DMS 273 (cell line): ENCODE data around the gene RABEP1.
"Not testable (repeated sequence)": the region's sequence is repeated elsewhere in the genome, so short reads cannot be mapped to it uniquely, and the experiment has no call there.

Source experiments
- DNase-seq: peaks from one replicate; lab custom pipeline; 2025; ENCODE audit not compliant: unreplicated experiment; lab: John Stamatoyannopoulos, UW

RABEP1 gene

GRCh38 chr17:5281814-5282641 lies at the start of gene RABEP1:
TSS of gene RABEP1 (plus strand) at chr17:5282284. CDS start at chr17:5282487, 203 bp downstream.
- DNase-seq, result peak; percentile 91

DNA sequence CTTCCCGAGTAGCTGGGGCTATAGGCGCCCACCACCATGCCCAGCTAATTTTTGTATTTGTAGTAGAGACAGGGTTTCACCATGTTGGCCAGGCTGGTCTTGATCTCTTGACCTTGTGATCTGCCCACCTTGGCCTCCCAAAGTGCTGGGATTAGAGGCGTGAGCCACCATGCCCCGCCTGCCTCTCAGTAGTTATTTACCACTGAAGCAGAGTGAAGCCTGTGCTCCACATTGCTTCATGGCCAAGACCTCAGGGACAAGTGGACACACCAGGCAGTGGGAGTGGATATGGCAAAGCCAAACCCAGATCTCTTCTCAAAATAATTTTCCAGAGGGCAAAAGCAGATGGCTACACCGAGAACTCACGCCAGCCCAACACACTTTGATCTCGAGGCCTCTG lies 48.6 kb upstream of the RABEP1 start:
- DNase-seq, result not testable (repeated sequence)

- no peak for DNase-seq
Observed at GRCh38 chr17:5234645-5235576, 47.2 kb upstream of the RABEP1 start, which contains the start of gene SCIMP. TSS of gene SCIMP (minus strand) at chr17:5234860. CDS start at chr17:5234755, 105 bp downstream.

DNA sequence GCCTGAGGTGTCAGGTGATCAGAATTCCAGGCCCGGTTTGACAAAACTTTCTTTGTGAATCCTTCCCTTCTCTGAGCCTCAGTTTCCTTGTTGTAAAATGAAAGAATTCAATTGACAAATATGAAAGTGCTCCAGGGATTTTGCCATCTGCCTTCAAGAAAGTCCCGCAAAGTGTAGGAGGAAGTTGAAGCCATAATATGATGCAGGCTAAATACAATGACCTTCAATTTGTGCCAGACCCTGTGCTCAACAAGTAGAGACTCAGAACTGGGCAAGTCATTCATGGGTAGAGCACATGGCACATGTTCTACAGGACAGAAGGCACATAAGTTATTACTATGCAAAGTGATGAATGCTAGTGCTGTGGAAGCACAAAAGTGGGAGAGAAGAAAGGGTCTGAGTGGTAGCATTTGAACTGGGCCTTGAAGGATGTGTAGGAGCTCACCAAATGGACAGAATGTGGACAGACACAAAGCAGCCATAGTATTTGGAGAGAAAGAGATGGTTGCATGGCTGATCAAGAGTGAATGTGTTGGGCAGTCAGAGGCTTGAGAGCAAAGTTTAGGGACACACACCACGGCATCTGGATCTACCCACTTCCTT lies 45.0 kb upstream of the RABEP1 start:
- DNase-seq, result no peak

DNA sequence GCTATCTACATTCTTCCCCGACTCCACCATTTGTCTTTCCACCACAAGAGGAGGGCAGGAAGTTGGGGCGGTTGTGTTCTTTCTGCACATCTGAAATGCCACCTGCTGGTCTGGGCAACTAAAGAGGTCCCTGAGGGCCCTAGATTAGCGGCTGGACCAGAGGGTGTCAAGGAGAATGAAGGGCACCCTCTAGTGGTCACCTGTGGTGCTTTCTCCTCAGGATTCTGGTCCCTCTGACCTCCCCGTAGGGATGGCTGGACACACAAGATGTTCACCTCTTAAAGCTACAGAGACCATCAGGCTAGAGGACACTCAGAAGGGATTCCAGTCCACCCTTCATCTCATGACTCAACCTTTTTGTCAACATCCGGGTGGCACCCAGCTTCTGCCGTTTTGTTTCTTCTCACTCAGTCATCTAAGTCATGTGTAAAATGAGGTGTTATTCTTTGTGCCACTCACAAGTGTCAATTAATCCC lies 44.5 kb upstream of the RABEP1 start:
- DNase-seq, result peak; percentile 68

GRCh38 chr17:5238333-5238732 lies 43.8 kb upstream of the RABEP1 start:
- DNase-seq, result no peak

DNA sequence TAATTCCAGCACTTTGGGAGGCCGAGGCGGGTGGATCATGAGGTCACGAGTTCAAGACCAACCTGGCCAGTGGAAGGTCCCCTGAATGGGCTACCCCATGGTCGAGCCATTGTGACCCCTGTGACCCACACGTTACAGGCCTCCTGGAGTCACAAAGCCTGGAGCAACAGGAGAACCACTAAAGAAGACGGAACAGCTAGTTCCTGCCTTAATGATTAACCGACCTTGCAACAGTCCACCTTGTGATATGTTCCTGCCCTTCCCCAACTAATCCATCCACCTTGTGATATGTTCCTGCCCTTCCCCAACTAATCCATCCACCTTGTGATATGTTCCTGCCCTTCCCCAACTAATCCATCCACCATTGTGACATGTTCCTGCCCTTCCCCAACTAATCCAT lies 42.3 kb upstream of the RABEP1 start:
- DNase-seq, result not testable (repeated sequence)

- no peak for DNase-seq
Observed at GRCh38 chr17:5241861-5242671, 40.0 kb upstream of the RABEP1 start.

DNA sequence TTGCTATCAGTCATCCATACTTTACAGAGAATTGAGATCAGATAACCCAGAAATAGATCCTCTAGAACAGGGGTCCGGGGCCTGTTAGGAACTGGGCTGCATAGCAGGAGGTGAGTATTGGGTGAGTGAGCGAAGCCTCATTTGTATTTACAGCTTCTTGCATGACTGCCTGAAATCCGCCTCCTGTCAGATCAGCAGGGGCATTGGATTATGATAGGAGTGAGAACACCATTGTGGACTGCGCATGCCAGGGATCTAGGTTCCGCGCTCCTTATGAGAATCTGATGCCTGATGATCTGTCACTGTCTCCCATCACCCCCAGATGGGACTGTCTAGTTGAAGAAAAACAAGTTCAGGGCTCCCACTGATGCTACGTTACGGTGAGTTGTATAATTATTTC lies 34.5 kb upstream of the RABEP1 start:
- DNase-seq, result no peak

DNA sequence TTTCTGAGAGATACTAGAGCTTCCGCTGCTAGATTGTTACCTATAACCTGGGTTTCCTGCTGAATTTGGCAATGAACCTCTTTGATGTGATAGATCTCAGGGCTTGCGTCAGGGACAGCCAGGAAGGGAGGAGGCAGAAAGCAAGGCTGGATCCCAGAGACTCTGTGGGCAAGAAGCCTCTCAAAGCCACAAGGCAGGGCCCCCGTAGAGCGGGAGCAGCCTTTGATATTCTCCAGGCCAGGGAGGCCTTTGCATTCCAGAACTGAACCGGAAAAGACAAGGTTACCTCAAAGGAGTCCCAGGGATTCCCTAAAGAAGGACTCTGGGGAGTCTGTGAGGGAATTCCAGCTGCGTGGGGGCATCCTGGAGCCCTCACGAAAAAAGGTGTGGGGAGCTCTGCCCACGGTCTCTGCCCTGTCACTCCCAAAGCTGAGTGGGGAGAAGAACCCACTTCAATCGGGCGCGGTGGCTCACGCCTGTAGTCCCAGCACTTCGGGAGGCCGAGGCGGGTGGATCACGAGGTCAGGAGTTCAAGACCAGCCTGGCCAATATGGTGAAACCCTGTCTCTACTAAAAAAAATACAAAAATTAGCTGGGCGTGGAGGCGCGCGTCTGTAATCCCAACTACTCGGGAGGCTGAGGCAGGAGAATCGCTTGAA lies 33.1 kb upstream of the RABEP1 start:
- DNase-seq, result no peak

GRCh38 chr17:5249615-5250014 lies 32.5 kb upstream of the RABEP1 start:
- peak; percentile 75 for DNase-seq

- DNase-seq, result no peak
Observed at GRCh38 chr17:5254414-5254813, 27.7 kb upstream of the RABEP1 start.

DNA sequence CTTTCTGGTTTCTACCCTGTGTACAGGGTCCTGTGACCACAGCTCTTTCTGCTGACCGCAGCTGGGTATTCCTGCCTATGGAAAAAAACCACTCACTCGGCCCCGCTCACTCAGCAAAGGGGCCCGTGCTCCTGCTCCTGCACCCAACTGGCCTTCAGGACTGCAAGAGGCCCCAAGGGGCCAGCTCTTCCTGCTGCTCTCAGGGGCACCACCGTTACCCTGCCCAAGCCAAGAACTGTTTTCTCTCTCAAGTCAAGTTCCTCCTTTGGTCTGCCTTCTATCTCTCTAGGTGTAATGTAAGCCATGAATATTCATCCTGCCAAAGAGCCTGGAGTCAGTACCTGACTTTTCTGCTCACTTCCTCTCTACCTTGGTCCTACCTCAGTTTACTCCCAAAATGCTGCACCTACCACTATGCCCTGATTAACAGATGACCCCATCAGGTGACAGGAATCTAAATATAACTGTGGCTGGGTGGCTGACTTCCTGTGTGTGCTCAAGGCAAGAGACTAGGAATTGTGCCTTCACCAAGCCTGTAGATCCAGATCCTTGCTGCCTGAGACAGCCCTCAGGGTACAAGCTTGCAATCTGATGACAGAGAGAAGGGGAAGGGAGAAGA lies 27.1 kb upstream of the RABEP1 start:
- no peak for DNase-seq

- no peak for DNase-seq
Observed at GRCh38 chr17:5257124-5257523, 25.0 kb upstream of the RABEP1 start.

DNA sequence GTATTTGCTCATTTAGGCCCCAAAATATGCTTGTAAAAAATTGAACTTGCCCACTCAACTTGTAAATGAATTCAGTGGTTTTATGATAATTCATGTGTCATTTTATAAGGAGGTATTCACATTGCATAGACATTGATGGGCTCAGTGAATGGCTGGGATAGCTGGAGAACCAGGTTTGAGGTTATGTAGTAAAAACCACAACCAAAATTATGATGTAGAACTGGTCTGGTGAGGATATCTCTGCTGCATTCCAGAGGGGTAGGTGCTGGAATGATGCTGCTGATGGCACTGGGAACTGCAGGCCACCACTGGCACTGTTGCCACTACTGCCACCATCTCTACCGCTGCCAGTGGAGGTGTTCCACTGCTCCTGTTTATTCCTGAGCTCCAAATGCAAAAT lies 21.5 kb upstream of the RABEP1 start:
- DNase-seq, result no peak

- no peak for DNase-seq
Observed at GRCh38 chr17:5262416-5262991, 19.6 kb upstream of the RABEP1 start.

DNA sequence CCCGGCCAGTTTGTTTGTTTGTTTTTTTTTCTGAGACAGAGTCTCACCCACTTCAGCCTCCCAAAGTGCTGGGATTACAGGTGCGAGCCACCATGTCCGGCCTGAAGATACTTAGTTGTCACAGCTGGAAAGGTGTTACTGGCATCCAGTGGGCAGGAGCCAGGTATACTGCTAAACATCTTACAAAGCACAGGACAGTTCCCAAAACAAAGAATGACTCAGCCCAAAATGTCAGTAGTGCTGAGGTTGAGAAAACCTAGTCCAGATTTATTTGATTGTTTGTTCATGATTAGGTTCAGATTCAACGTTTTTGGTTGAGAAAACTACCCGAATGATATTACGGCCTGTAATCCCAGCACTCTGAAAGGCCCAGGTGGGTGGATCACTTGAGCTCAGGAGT lies 18.6 kb upstream of the RABEP1 start:
- DNase-seq, result no peak

- DNase-seq, result no peak
Observed at GRCh38 chr17:5264893-5265292, 17.2 kb upstream of the RABEP1 start.
